Measurements from ENCODE around the gene ABT1. TPM values are rescaled to one million over a fixed set of nuclear protein-coding genes. Genes with fewer than 3 reads are reported as not detected.
A peak's percentile ranks its signal among the peaks of the same experiment; 100 is the strongest.

The ABT1 gene
- total and polyA plus RNA-seq, 2 donors (not counting 1 experiment from before 2014, with no cell fraction given) = 17.6 to 29.8 TPM

DNA sequence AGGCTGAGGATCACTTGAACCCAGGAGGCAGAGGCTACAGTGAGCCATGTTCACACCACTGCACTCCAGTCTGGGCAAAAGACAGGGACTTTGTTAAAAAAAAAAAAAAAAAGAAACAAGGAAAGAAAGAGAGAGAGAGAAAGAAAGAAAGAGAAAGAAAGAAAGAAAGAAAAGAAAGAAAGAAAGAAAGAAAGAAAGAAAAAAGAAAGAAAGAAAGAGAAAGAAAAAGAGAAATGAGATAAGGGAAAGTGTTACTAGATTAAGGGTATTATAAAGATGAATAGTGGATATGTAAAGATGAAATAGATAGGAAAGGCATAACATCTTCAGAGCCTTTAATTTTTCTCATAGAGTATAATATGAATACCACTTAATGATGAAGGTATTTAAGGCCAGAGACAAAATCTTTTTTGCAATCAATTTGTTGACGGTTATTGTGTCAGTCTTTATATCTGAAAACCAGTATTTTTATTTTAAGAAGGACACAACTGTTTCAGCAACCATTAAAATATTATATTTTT, 26.6 kb downstream of the ABT1 start:
- Mint-ChIP-seq H3K27ac (no peak overlapping the region), H3K27me3 (no peaks in the 10 kb centered on the region), H3K4me3 (no peak overlapping the region), H3K9me3 (ENCODE audit: insufficient read depth) (peaks cover 4% of the 10 kb centered on the region), H3K4me1 (no peaks in the 10 kb centered on the region)
- H3K9me3 ChIP-seq (ENCODE audit: control extremely low read depth in 1 of 3, control insufficient read depth in 2 of 3, insufficient read depth in 1 of 3, low read length in 2 of 3) = peaks cover 0 to 12% (median 5%) of the 10 kb centered on the region in 3 donors
- WGBS (ENCODE audit: insufficient coverage) = no CpG with 5 or more reads among the region's 1 CpG
- DNase-seq (no peak), ATAC-seq (ENCODE audit: low read depth) (no peak)
- H3K79me2 ChIP-seq (ENCODE audit: control insufficient read depth, insufficient read depth, low read length) = no peaks in the 10 kb centered on the region
- H3K4me2 ChIP-seq (replicated peaks; ENCODE audit: low read depth, low read length, poor library complexity, severe bottlenecking) = no peak overlapping the region
- intact Hi-C loops (cut with micrococcal nuclease) = no loop called here
- no peak for TF ChIP-seq EZH2 (IDR thresholded peaks at IDR 0.05; ENCODE audit: borderline replicate concordance, insufficient read depth, low read depth, low read length, poor library complexity, severe bottlenecking)
- TF ChIP-seq, protein P1, sequence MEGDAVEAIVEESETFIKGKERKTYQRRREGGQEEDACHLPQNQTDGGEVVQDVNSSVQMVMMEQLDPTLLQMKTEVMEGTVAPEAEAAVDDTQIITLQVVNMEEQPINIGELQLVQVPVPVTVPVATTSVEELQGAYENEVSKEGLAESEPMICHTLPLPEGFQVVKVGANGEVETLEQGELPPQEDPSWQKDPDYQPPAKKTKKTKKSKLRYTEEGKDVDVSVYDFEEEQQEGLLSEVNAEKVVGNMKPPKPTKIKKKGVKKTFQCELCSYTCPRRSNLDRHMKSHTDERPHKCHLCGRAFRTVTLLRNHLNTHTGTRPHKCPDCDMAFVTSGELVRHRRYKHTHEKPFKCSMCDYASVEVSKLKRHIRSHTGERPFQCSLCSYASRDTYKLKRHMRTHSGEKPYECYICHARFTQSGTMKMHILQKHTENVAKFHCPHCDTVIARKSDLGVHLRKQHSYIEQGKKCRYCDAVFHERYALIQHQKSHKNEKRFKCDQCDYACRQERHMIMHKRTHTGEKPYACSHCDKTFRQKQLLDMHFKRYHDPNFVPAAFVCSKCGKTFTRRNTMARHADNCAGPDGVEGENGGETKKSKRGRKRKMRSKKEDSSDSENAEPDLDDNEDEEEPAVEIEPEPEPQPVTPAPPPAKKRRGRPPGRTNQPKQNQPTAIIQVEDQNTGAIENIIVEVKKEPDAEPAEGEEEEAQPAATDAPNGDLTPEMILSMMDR (IDR thresholded peaks at IDR 0.05) = peak; percentile 32
- no peaks in the 10 kb centered on the region for H3K36me3 ChIP-seq (replicated peaks in 1 of 2; ENCODE audit: control extremely low read depth in 1 of 2, control insufficient read depth in 1 of 2, extremely low read depth in 1 of 2, insufficient read depth in 2 of 2, low read length in 1 of 2)
- no peak overlapping the region for H3K9ac ChIP-seq (ENCODE audit: low read length)
- POLR2A ChIA-PET = no interaction called here
- no peak overlapping the region for H3K4me3 ChIP-seq (ENCODE audit: control extremely low read depth in 1 of 5, extremely low read depth in 1 of 5, insufficient read depth in 1 of 5, low read depth in 2 of 5, low read length in 4 of 5)
- CTCF ChIA-PET = no interaction called here
- no peaks in the 10 kb centered on the region for H3K4me1 ChIP-seq (ENCODE audit: control insufficient read depth in 2 of 2, insufficient read depth in 2 of 2, low read length in 2 of 2)
- no peaks in the 10 kb centered on the region for H4K20me1 ChIP-seq (ENCODE audit: control insufficient read depth, insufficient read depth, low read length, poor library complexity, severe bottlenecking)
- H3K27ac ChIP-seq (ENCODE audit: low read length in 2 of 2) = no peak overlapping the region
- H3K27me3 ChIP-seq (replicated peaks in 1 of 4; ENCODE audit: control extremely low read depth in 1 of 4, control insufficient read depth in 3 of 4, insufficient read depth in 4 of 4, low read length in 3 of 4) = no peaks in the 10 kb centered on the region
- no peak overlapping the region for H2AFZ ChIP-seq (ENCODE audit: insufficient read depth, low read depth, low read length, poor library complexity, severe bottlenecking)

DNA sequence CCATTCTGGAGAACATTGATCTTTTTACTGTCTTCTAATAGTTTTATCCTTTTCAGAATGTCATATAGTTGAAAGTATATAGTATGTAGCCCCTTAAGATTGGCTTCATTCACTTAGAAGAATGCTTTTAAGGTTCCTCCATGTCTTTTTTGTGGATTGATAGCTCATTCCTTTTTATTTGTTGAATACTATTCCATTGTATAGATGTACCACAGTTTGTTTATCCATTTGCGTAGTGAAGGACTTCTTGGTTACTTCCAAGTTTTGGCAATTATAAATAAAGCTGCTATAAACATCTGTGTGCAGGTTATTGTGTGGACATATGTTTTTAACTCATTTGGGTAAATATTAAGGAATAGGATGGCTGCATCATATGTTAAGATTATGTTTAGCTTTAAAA, 27.8 kb downstream of the ABT1 start:
- no CpG with 5 or more reads among the region's 1 CpG for WGBS (ENCODE audit: insufficient coverage)
- DNase-seq = no peak
- CTCF ChIA-PET = no interaction called here

More for the DNA sequence above, 27.8 kb downstream of the ABT1 start:
- Histone ChIP-seq H3K27ac (ENCODE audit: low read length in 2 of 2) (no peak overlapping the region), H3K4me3 (ENCODE audit: control extremely low read depth in 1 of 5, extremely low read depth in 1 of 5, insufficient read depth in 1 of 5, low read depth in 2 of 5, low read length in 4 of 5) (no peak overlapping the region), H4K20me1 (ENCODE audit: control insufficient read depth, insufficient read depth, low read length, poor library complexity, severe bottlenecking) (no peaks in the 10 kb centered on the region), H3K79me2 (ENCODE audit: control insufficient read depth, insufficient read depth, low read length) (no peaks in the 10 kb centered on the region), H3K4me1 (ENCODE audit: control insufficient read depth in 2 of 2, insufficient read depth in 2 of 2, low read length in 2 of 2) (no peaks in the 10 kb centered on the region), H3K9me3 (ENCODE audit: control extremely low read depth in 1 of 3, control insufficient read depth in 2 of 3, insufficient read depth in 1 of 3, low read length in 2 of 3) (peaks cover 0 to 11% (median 5%) of the 10 kb centered on the region in 3 donors), H3K36me3 (replicated peaks in 1 of 2; ENCODE audit: control extremely low read depth in 1 of 2, control insufficient read depth in 1 of 2, extremely low read depth in 1 of 2, insufficient read depth in 2 of 2, low read length in 1 of 2) (no peaks in the 10 kb centered on the region), H3K9ac (ENCODE audit: low read length) (no peak overlapping the region), H2AFZ (ENCODE audit: insufficient read depth, low read depth, low read length, poor library complexity, severe bottlenecking) (no peak overlapping the region), H3K4me2 (replicated peaks; ENCODE audit: low read depth, low read length, poor library complexity, severe bottlenecking) (no peak overlapping the region), H3K27me3 (replicated peaks in 1 of 4; ENCODE audit: control extremely low read depth in 1 of 4, control insufficient read depth in 3 of 4, insufficient read depth in 4 of 4, low read length in 3 of 4) (no peaks in the 10 kb centered on the region)
- Mint-ChIP-seq H3K27ac (no peak overlapping the region), H3K4me1 (no peaks in the 10 kb centered on the region), H3K4me3 (no peak overlapping the region), H3K9me3 (ENCODE audit: insufficient read depth) (peaks cover 4% of the 10 kb centered on the region), H3K27me3 (no peaks in the 10 kb centered on the region)
- no peak for ATAC-seq (ENCODE audit: low read depth)
- no peak for TF ChIP-seq EZH2 (IDR thresholded peaks at IDR 0.05; ENCODE audit: borderline replicate concordance, insufficient read depth, low read depth, low read length, poor library complexity, severe bottlenecking)
- TF ChIP-seq, protein P1 (IDR thresholded peaks at IDR 0.05) = no peak
- POLR2A ChIA-PET = no interaction called here
- intact Hi-C loops (cut with micrococcal nuclease) = no loop called here

Measured in B cell (primary cell).